Ovary (tissue), 9 donors: ENCODE measurements around the gene PLXDC2. TPM values are rescaled to one million over a fixed set of nuclear protein-coding genes. Genes with fewer than 3 reads are reported as not detected.

Experiments used
- DNase-seq, 5 donors: peaks; one replicate each; pipeline ENCODE4 v3.0.0-alpha.2; 2019 to 2020
- H3K27ac ChIP-seq, 2 donors: fragments of 200-600 bp; one replicate each; pipeline versions ENCODE4 v1.5.1 to v1.8.0; 2019 to 2022
- H3K27me3 ChIP-seq: fragments of 200-600 bp; one replicate; pipeline ENCODE4 v1.8.0; 2022
- H3K36me3 ChIP-seq: fragments of 200-600 bp; sonication (generic); one replicate; pipeline ENCODE4 v1.5.1; 2019
- H3K4me1 ChIP-seq: one replicate; pipeline ENCODE4 v1.8.1; 2013; ENCODE audit warnings: mild to moderate bottlenecking, moderate library complexity; ENCODE audit not compliant: insufficient read depth
- H3K4me3 ChIP-seq: fragments of 200-600 bp; sonication (generic); one replicate; pipeline ENCODE4 v1.5.1; 2017
- H3K9me3 ChIP-seq, 2 donors: fragments of 200-600 bp in 1 of 2; sonication (generic) in 1 of 2; one replicate each; pipeline versions ENCODE4 v1.5.1 to v1.8.1; 2013 to 2019; ENCODE audit warnings: mild to moderate bottlenecking in 1 of 2, moderate library complexity in 1 of 2
- EP300 ChIP-seq: sonication (generic); formaldehyde crosslinking; IDR thresholded peaks from one replicate; pipeline ENCODE4 v1.6.1; 2017; ENCODE audit warnings: antibody characterized with exemption
- POLR2A ChIP-seq: fragments of 450-650 bp; IDR thresholded peaks from one replicate; pipeline ENCODE4 v1.6.1; 2017; ENCODE audit warnings: antibody characterized with exemption, mild to moderate bottlenecking, moderate library complexity
- WGBS, 3 donors: extraction: QIAGEN DNeasy Blood & Tissue Kit in 1 of 3; methylation state at CpG; one replicate each; pipeline versions ENCODE4 v1.1.5 to v1.1.7; 2013 to 2017; 5-methylcytosine and 5-hydroxymethylcytosine counted together
- intact Hi-C, 4 donors: fragments of 100-400 bp; cut with DNase I; formaldehyde crosslinking; loops; one replicate each; pipeline versions ENCODE4 v1.11.0 to v1.15.1; 2022 to 2023
- polyA plus RNA-seq, 2 donors: library from polyadenylated mRNA; stranded (reverse); fragments of 200-250 nt in 1 of 2; fragments of 350-450 nt in 1 of 2; fragmentation: Illumina TruSeq in 1 of 2; extraction: RNeasy Lipid Tissue Mini Kit (QIAGEN cat#74804) in 1 of 2; gene quantifications; one replicate each; pipeline ENCODE4 v1.2.3, GENCODE V29; 2013 to 2014
- total RNA-seq, 7 donors: library from RNA; depleted of rRNA in 2 of 7; stranded (reverse); fragments of >200 nt in 2 of 7; fragmentation: NEBNext Ultra II Directional in 3 of 7; extraction: Animal tissue kit (Norgen Biotek cat#: 25700) in 3 of 7; gene quantifications; one replicate each; pipeline versions ENCODE4 v1.1.0 to v1.2.4, GENCODE V29; 2016 to 2023
- TF ChIP-seq, protein P1 (sequence below), 3 donors: fragments of 450-650 bp in 2 of 3; fragments of 200-600 bp in 1 of 3; IDR thresholded peaks; one replicate each; pipeline versions ENCODE4 v1.5.1 to v1.8.0; 2016 to 2022; ENCODE audit warnings: antibody characterized with exemption in 3 of 3, mild to moderate bottlenecking in 1 of 3
- donor health status: DM: no; HTN: no; CAD: no; lungs with moderate emphysema.
- donor health status: DM: no; HTN: no; CAD: no.
- donor health status: Bipolar disorder and iron deficiency.
- donor health status: DM: yes; HTN: yes; CAD: no.
- donor health status: DM: no; HTN: no; CAD: no.
- donor health status: DM: yes; HTN: yes; CAD: no.

The PLXDC2 gene
- total and polyA plus RNA-seq, 9 donors: 13.6 to 76.0 (median 38.0) TPM

DNA sequence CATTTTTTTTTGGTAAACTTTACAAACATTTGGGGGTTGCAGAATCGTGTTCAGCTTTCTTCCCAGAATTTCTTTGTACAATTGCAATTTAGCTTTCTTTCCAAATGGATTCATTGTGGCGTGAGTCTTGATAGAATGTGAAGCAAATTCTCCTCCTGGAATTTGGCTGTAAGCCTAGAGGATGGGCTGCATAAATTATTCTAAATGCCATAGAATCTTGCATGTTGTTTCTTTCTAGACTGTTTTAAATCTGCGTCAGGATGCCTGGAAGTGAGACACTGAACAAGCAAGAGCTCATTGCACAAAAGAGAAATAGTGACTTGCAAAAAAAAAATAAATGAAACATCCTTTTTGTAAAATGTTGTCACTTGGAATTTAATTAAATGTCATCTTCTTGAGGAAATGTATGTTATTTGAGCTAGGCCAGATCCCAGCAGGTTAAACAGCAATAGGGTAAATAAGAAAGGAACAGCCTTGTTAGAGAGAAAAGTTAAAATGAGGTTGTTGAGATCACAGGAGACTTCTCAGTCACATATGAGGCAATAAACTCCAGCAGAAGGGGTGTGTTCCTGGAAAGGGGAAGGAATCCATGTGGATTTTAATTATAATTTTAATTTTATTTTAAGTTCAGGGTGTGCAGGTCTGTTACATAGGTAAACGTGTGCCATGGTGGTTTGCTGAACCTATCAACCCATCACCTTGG, 483.0 kb downstream of the PLXDC2 start:
- DNase-seq: no peak
- TF ChIP-seq POLR2A (no peak), EP300 (no peak)
- TF ChIP-seq, protein P1, sequence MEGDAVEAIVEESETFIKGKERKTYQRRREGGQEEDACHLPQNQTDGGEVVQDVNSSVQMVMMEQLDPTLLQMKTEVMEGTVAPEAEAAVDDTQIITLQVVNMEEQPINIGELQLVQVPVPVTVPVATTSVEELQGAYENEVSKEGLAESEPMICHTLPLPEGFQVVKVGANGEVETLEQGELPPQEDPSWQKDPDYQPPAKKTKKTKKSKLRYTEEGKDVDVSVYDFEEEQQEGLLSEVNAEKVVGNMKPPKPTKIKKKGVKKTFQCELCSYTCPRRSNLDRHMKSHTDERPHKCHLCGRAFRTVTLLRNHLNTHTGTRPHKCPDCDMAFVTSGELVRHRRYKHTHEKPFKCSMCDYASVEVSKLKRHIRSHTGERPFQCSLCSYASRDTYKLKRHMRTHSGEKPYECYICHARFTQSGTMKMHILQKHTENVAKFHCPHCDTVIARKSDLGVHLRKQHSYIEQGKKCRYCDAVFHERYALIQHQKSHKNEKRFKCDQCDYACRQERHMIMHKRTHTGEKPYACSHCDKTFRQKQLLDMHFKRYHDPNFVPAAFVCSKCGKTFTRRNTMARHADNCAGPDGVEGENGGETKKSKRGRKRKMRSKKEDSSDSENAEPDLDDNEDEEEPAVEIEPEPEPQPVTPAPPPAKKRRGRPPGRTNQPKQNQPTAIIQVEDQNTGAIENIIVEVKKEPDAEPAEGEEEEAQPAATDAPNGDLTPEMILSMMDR (IDR thresholded peaks at IDR 0.05): no peak
- Histone ChIP-seq H3K4me3 (no peak overlapping the region), H3K27me3 (no peaks in the 10 kb centered on the region), H3K4me1 (no peaks in the 10 kb centered on the region), H3K27ac (no peak overlapping the region), H3K36me3 (no peaks in the 10 kb centered on the region), H3K9me3 (no peaks in the 10 kb centered on the region)
- intact Hi-C loops: no loop called here
- 20 to 27% (median 24%) methylated on average over 4 of the region's 4 CpGs for WGBS, 3 donors

DNA sequence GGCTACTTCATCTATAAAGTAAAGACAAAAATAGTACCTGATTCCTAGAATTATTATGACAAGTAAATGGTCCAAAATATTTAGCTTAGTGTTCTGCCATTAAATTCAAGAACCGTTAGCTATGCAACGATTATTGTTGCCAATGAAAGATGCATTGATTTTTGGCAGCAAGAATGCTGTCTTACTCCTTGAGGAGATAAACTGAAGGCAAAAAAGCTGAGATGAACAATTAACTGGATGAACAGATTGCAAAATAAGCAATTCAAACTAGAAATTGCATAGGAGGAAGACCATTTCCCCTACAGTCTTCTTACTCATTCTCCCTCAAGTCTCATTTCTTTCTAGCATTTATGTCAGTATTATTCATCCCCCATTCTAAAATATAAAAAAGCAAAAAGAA, 484.5 kb downstream of the PLXDC2 start:
- Histone ChIP-seq H3K36me3 (no peaks in the 10 kb centered on the region), H3K27ac (no peak overlapping the region), H3K4me3 (no peak overlapping the region), H3K27me3 (no peaks in the 10 kb centered on the region), H3K4me1 (no peaks in the 10 kb centered on the region), H3K9me3 (no peaks in the 10 kb centered on the region)
- intact Hi-C loops: no loop called here
- TF ChIP-seq, protein P1 (IDR thresholded peaks at IDR 0.05): no peak
- TF ChIP-seq POLR2A (no peak), EP300 (no peak)
- 44 to 51% (median 50%) methylated on average over 2 of the region's 2 CpGs for WGBS, 3 donors
- DNase-seq: no peak

DNA sequence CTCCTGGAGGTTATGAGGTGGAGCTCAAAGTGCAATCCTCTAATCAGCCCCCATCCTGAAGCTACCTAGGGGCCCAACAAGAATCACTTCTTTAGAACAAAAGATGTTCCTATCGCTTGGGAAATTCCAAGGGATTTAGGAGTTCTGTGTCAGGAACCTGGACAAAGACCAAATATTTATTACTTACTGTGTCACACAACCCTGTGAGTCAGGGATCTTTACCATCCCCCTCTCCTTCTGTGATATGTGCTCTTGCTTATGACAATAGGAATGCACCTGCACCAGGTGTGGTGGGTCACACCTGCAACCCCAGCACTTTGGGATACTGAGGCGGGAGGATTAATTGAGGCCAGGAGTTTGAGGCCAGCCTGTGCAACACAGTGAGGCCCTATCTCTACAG, 485.8 kb downstream of the PLXDC2 start:
- WGBS, 3 donors: 89 to 100% (median 94%) methylated on average over 2 of the region's 2 CpGs
- Histone ChIP-seq H3K27me3 (no peaks in the 10 kb centered on the region), H3K4me1 (no peaks in the 10 kb centered on the region), H3K4me3 (no peak overlapping the region), H3K27ac (no peak overlapping the region), H3K36me3 (no peaks in the 10 kb centered on the region), H3K9me3 (no peaks in the 10 kb centered on the region)
- intact Hi-C loops: no loop called here
- DNase-seq: no peak
- TF ChIP-seq POLR2A (no peak), EP300 (no peak)
- TF ChIP-seq, protein P1 (IDR thresholded peaks at IDR 0.05): no peak

DNA sequence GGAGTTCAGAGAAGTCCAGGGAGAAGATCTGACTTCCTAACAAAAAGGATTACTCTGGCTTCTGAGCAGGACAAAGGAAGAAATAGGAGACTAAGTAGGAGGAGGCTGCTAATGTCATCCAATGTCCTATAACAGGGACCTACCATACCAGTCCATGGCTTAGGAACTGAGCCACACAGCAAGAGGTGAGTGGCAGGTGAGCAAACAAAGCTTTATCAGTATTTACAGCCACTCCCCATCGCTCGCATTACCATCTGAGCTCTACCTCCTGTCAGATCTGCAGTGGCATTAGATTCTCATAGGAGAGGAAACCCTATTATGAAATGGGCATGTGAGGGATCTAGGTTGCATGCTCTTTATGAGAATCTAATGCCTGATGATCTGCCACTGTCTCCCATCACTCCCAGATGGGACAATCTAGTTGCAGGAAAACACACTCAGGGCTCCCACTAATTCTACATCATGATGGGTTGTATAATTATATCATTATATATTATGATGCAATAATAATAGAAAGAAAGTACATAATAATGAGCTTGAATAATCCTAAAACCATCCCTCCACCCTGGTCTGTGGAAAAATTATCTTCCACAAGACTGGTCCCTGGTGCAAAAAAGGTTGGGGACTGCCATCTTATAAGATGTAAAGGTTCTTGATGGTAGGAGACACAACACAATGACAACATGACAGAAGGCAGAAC, 487.4 kb downstream of the PLXDC2 start:
- intact Hi-C loops: no loop called here
- Histone ChIP-seq H3K36me3 (no peaks in the 10 kb centered on the region), H3K4me1 (no peaks in the 10 kb centered on the region), H3K9me3 (no peaks in the 10 kb centered on the region), H3K4me3 (no peak overlapping the region), H3K27me3 (no peaks in the 10 kb centered on the region), H3K27ac (no peak overlapping the region)
- TF ChIP-seq EP300: no peak
- TF ChIP-seq, protein P1 (IDR thresholded peaks at IDR 0.05): no peak
- TF ChIP-seq POLR2A: no peak
- 96 to 100% (median 100%) methylated on average over 2 of the region's 2 CpGs for WGBS, 3 donors
- DNase-seq: no peak
